Heart right ventricle (tissue), 16 donors: ENCODE data around the gene PTDSS2. TPM values are rescaled to one million over a fixed set of nuclear protein-coding genes. Genes with fewer than 3 reads are reported as not detected.

Experiments used
- ATAC-seq, 8 donors: fragments of 200-7000 bp; cut with Tn5 transposase; one replicate each; pipeline ENCODE4 v1.9.1; 2020; ENCODE audit warnings: mild to moderate bottlenecking in 8 of 8, moderate library complexity in 8 of 8, moderate number of reproducible peaks in 1 of 8
- DNase-seq, 2 donors: peaks; one replicate each; pipeline ENCODE4 v3.0.0-alpha.2; 2020
- H3K27ac ChIP-seq, 10 donors: fragments of 200-600 bp; sonication (generic) in 2 of 10; one replicate each; pipeline versions ENCODE4 v1.5.0 to v1.8.0; 2020 to 2022; ENCODE audit warnings: mild to moderate bottlenecking in 3 of 10
- H3K27me3 ChIP-seq, 7 donors: fragments of 200-600 bp; one replicate each; pipeline ENCODE4 v1.8.0; 2021 to 2022; ENCODE audit warnings: mild to moderate bottlenecking in 2 of 7
- H3K36me3 ChIP-seq, 9 donors: fragments of 200-600 bp; sonication (generic) in 1 of 9; one replicate each; pipeline versions ENCODE4 v1.5.0 to v1.8.0; 2020 to 2022; ENCODE audit warnings: mild to moderate bottlenecking in 2 of 9
- H3K4me1 ChIP-seq, 9 donors: fragments of 200-600 bp; sonication (generic) in 1 of 9; one replicate each; pipeline versions ENCODE4 v1.5.0 to v1.8.0; 2020 to 2022; ENCODE audit warnings: mild to moderate bottlenecking in 4 of 9
- H3K4me3 ChIP-seq, 10 donors: fragments of 200-600 bp; sonication (generic) in 2 of 10; one replicate each; pipeline versions ENCODE4 v1.5.0 to v1.8.0; 2020 to 2022; ENCODE audit warnings: mild to moderate bottlenecking in 7 of 10, moderate library complexity in 2 of 10
- H3K9me3 ChIP-seq, 11 donors: fragments of 200-600 bp in 10 of 11; sonication (generic) in 2 of 11; one replicate each; pipeline versions ENCODE4 v1.5.0 to v1.8.0; 2013 to 2022; ENCODE audit warnings: mild to moderate bottlenecking in 2 of 11, control low read depth in 1 of 11, moderate library complexity in 1 of 11
- WGBS, 2 donors: extraction: QIAGEN DNeasy Blood & Tissue Kit; methylation state at CpG; one replicate each; pipeline ENCODE4 v1.1.7; 2013; ENCODE audit warnings: inconsistent platforms in 1 of 2; 5-methylcytosine and 5-hydroxymethylcytosine counted together
- intact Hi-C, 10 donors: fragments of 100-400 bp; cut with DNase I; formaldehyde crosslinking; loops; one replicate each; pipeline versions ENCODE4 v1.11.1 to v1.14.2; 2022
- polyA plus RNA-seq, 2 donors: library from polyadenylated mRNA; stranded (reverse); fragments of 200-250 nt; gene quantifications; one replicate each; pipeline ENCODE4 v1.2.3, GENCODE V29; 2013
- total RNA-seq, 10 donors: library from RNA; stranded (reverse); fragmentation: NEBNext Ultra II Directional in 3 of 10; extraction: Animal tissue kit (Norgen Biotek cat#: 25700) in 3 of 10; gene quantifications; one replicate each; pipeline versions ENCODE4 v1.2.1 to v1.2.4, GENCODE V29; 2021 to 2023
- TF ChIP-seq, protein P1 (sequence below), 9 donors: fragments of 200-600 bp; sonication (generic) in 2 of 9; IDR thresholded peaks; one replicate each; pipeline versions ENCODE4 v1.5.0 to v1.8.0; 2021 to 2022; ENCODE audit warnings: antibody characterized with exemption in 9 of 9, mild to moderate bottlenecking in 5 of 9, moderate library complexity in 1 of 9
- donor health status: Arrhythmogenic right ventricular cardiomyopathy.
- donor health status: ischemic (EF 13 %, LVEDD 7.1; RV severe dilation, severe dysfunction).
- donor health status: healthy with polysubstance abuse.
- donor health status: DM: no; HTN: yes; CAD: no.
- donor health status: DM: no; HTN: no; CAD: no.
- donor health status: ischemic (EF 25% LVEDD 6.9; RV normal size, moderate dysfunction).
- donor health status: ischemic (EF 25% LVEDD 5.7; RV mildly dilated, moderate dysfunction).
- donor health status: healthy.
- donor health status: DM: yes; HTN: yes; CAD: no.
- donor health status: Ischemic cardiomyopathy.
- donor health status: ischemic (EF 35%, LVEDD 5.7; RV mildly dilated, moderate dysfunction).
- donor health status: nonischemic (EF 11% LVEDD 7.7; RV severe dilation, severe dysfunction).
- donor health status: DM: yes; HTN: yes; CAD: no.
- donor health status: PGD.
- donor health status: ischemic (EF 29% LVEDD 5.4; RV normal size, mild dysfunction).
- donor health status: nonischemic (EF 23%, LVEDD 6.1; RV moderate dilation, normal function).

PTDSS2 gene
- total and polyA plus RNA-seq, 12 donors = 16.7 to 55.5 (median 26.3) TPM

DNA sequence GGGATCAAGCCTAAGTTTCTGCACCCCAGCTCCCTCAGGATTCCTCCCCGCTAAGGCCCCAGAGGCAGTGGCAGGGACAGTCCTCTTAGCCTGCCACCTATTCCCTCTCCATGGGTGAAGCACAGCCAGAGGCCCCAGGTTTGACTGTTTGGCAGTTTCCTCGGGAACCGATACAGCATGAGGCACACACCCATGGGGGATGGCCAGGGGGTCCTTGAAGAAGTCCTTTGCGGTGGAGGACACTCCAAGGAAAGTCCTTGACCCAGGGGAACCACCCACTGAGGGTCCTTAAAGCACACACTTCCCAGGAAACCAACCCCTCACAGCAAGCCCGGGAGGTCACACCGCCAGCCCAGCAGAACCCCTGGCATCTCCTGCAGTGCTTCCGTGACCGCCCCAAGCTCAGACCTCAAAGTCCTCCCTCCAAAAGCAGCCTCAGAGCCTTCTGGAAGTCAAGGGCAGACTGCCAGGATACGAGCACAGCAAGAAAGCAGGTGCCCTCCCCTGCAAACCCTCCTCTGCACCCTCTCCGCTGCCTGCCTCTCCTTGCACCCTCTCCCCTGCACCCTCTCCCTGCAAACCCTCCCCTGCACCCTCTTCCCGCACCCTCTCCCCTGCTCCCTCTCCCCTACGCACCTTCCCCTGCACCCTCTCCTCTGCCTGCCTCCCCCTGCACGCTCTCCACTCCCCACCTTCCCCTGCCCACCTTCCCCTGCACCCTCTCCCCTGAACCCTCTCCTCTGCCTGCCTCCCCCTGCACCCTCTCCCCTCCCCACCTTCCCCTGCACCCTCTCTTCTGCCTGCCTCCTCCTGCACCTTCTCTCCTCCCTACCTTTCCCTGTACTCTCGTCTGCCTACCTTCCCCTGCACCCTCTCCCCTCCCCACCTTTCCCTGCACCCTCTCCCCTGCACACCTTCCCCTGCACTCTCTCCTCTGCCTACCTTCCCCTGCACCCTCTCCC is 36.7 kb upstream of the PTDSS2 start:
- DNase-seq = peak in 1 of 2 donors; percentile 5
- TF ChIP-seq, protein P1, sequence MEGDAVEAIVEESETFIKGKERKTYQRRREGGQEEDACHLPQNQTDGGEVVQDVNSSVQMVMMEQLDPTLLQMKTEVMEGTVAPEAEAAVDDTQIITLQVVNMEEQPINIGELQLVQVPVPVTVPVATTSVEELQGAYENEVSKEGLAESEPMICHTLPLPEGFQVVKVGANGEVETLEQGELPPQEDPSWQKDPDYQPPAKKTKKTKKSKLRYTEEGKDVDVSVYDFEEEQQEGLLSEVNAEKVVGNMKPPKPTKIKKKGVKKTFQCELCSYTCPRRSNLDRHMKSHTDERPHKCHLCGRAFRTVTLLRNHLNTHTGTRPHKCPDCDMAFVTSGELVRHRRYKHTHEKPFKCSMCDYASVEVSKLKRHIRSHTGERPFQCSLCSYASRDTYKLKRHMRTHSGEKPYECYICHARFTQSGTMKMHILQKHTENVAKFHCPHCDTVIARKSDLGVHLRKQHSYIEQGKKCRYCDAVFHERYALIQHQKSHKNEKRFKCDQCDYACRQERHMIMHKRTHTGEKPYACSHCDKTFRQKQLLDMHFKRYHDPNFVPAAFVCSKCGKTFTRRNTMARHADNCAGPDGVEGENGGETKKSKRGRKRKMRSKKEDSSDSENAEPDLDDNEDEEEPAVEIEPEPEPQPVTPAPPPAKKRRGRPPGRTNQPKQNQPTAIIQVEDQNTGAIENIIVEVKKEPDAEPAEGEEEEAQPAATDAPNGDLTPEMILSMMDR (IDR thresholded peaks at IDR 0.05) = no peak
- intact Hi-C loops = no loop called here

DNA sequence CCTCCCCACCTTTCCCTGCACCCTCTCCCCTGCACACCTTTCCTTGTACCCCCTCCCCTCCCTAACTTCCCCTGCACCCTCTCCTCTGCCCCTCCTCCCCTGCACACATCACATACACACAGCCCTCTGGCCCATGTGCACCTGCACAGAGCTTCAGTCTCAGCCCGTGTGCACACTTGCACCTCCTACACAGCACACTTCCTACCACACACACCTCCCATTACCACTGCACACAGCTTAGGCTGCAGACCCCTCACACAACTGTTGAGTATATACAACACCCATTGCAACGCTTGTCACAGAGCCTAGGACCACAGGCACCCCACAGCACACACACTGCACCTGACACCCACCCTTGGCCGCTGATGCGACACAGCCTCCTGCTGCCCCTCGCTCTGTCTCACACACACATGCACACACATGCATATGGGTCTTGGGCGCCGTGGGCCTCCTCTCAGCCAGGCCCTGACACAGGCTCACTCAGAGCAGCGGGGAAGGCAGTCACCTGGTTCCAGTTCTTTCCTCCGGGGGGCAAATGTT is 35.7 kb upstream of the PTDSS2 start:
- intact Hi-C loops = no loop called here
- H3K27ac ChIP-seq = peak overlapping the region in 9 of 10 donors; percentile 43 to 87 (median 79)
- peak in 4 of 8 donors; percentile 1 to 27 (median 8) for ATAC-seq
- 53 to 59% methylated on average over 9 of the region's 9 CpGs for WGBS, 2 donors
- TF ChIP-seq, protein P1 (IDR thresholded peaks at IDR 0.05) = no peak
- H3K4me3 ChIP-seq = peak overlapping the region; percentile 37 to 69 (median 54)
- H3K36me3 ChIP-seq = no peaks in the 10 kb centered on the region
- no peaks in the 10 kb centered on the region for H3K9me3 ChIP-seq
- DNase-seq = no peak
- peaks cover 9 to 47% (median 37%) of the 10 kb centered on the region in 7 donors for H3K27me3 ChIP-seq
- peaks cover 0 to 35% (median 12%) of the 10 kb centered on the region in 9 donors for H3K4me1 ChIP-seq

More for the DNA sequence above, 36.7 kb upstream of the PTDSS2 start:
- H3K4me3 ChIP-seq = peak overlapping the region in 3 of 10 donors; percentile 2 to 24 (median 8)
- 48 to 59% methylated on average over 13 of the region's 14 CpGs for WGBS, 2 donors
- ATAC-seq = no peak
- H3K27me3 ChIP-seq = peaks cover 9 to 37% (median 32%) of the 10 kb centered on the region in 7 donors
- H3K36me3 ChIP-seq = no peaks in the 10 kb centered on the region
- no peaks in the 10 kb centered on the region for H3K9me3 ChIP-seq
- peak overlapping the region in 1 of 10 donors; percentile 20 for H3K27ac ChIP-seq
- peaks cover 0 to 35% (median 12%) of the 10 kb centered on the region in 9 donors for H3K4me1 ChIP-seq

DNA sequence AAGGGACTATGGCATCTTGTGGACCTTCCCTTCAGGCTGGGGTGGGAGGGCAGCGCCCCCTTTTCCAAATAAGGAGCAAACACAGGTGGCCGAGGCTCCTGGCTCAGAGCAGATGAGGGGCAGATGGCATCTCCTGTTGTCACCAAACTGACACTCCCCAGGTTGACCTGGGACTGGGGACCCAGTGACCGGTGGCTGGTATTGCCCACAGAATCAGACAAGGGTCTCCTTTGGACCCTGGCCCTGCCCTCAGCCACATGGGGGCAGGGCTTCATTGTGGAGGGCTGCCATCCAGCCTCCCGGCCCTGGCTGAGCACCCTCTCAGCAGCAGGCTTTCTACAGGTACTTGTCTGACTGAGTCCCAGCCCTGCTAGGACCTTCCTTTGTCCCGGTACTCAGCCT is 34.4 kb upstream of the PTDSS2 start:
- 59 to 62% methylated on average over 5 of the region's 5 CpGs for WGBS, 2 donors
- H3K4me3 ChIP-seq = peak overlapping the region; percentile 43 to 69 (median 63)
- DNase-seq (no peak), ATAC-seq (peak in 4 of 8 donors; percentile 1 to 16 (median 5))
- intact Hi-C loops = loop anchor here in 1 of 10 donors (2.0 kb wide), 1 partner anchor 33 kb away; no protein-coding TSS in a partner anchor
- H3K36me3 ChIP-seq = no peaks in the 10 kb centered on the region
- H3K27ac ChIP-seq = peak overlapping the region; percentile 87 to 97 (median 93)
- H3K4me1 ChIP-seq = peaks cover 0 to 36% (median 12%) of the 10 kb centered on the region in 9 donors
- H3K9me3 ChIP-seq = no peaks in the 10 kb centered on the region
- H3K27me3 ChIP-seq = peaks cover 9 to 59% (median 48%) of the 10 kb centered on the region in 7 donors
- TF ChIP-seq, protein P1 (IDR thresholded peaks at IDR 0.05) = no peak
